ENCODE measurements around the gene ALK.

Gene ALK

GRCh38 chr2:29549069-29549380 lies 372.4 kb downstream of the ALK start:
- TF ChIP-seq FOXP2 (optimal IDR thresholded peaks at IDR 0.05; ENCODE audit: borderline replicate concordance, extremely low read depth, extremely low read length, insufficient read depth) (no peak), TAF1 (IDR thresholded peaks at IDR 0.05; ENCODE audit: borderline replicate concordance, insufficient read depth, low read length) (no peak), SIN3A (IDR thresholded peaks at IDR 0.05; ENCODE audit: borderline replicate concordance, insufficient read depth, low read length) (no peak), POLR2AphosphoS5 (IDR thresholded peaks at IDR 0.05; ENCODE audit: low read depth, low read length) (no peak)
- TF ChIP-seq, protein P1, sequence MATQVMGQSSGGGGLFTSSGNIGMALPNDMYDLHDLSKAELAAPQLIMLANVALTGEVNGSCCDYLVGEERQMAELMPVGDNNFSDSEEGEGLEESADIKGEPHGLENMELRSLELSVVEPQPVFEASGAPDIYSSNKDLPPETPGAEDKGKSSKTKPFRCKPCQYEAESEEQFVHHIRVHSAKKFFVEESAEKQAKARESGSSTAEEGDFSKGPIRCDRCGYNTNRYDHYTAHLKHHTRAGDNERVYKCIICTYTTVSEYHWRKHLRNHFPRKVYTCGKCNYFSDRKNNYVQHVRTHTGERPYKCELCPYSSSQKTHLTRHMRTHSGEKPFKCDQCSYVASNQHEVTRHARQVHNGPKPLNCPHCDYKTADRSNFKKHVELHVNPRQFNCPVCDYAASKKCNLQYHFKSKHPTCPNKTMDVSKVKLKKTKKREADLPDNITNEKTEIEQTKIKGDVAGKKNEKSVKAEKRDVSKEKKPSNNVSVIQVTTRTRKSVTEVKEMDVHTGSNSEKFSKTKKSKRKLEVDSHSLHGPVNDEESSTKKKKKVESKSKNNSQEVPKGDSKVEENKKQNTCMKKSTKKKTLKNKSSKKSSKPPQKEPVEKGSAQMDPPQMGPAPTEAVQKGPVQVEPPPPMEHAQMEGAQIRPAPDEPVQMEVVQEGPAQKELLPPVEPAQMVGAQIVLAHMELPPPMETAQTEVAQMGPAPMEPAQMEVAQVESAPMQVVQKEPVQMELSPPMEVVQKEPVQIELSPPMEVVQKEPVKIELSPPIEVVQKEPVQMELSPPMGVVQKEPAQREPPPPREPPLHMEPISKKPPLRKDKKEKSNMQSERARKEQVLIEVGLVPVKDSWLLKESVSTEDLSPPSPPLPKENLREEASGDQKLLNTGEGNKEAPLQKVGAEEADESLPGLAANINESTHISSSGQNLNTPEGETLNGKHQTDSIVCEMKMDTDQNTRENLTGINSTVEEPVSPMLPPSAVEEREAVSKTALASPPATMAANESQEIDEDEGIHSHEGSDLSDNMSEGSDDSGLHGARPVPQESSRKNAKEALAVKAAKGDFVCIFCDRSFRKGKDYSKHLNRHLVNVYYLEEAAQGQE (IDR thresholded peaks at IDR 0.05; ENCODE audit: insufficient read depth in 1 of 2, low read depth in 2 of 2, low read length in 2 of 2): no peak

DNA sequence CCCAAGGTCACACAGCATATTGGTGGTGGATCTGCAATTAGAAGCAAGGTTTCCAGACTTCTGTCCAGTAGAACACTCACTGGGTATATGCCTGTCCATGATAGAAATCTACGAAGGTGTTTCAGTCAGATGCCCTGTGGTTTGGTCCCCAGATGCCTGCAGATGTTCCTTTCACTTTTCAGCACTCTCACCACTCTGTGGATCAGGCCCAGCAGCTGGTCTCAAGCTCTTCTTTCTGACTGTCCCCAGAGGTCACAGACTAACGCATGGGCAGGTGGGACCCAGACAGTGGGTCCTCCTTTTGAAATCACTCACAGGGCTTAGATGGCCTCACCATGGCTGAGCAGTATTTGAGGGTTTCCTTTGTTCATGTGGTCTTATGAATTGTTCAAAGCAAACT lies 376.5 kb downstream of the ALK start:
- TF ChIP-seq, protein P1 (IDR thresholded peaks at IDR 0.05; ENCODE audit: insufficient read depth in 1 of 2, low read depth in 2 of 2, low read length in 2 of 2): no peak
- no peak for TF ChIP-seq SIN3A (IDR thresholded peaks at IDR 0.05; ENCODE audit: borderline replicate concordance, insufficient read depth, low read length)
- TF ChIP-seq TAF1 (IDR thresholded peaks at IDR 0.05; ENCODE audit: borderline replicate concordance, insufficient read depth, low read length): no peak
- no peak for TF ChIP-seq POLR2AphosphoS5 (IDR thresholded peaks at IDR 0.05; ENCODE audit: low read depth, low read length)
- no peak for TF ChIP-seq FOXP2 (optimal IDR thresholded peaks at IDR 0.05; ENCODE audit: borderline replicate concordance, extremely low read depth, extremely low read length, insufficient read depth)

- TF ChIP-seq FOXP2 (optimal IDR thresholded peaks at IDR 0.05; ENCODE audit: borderline replicate concordance, extremely low read depth, extremely low read length, insufficient read depth) (no peak), SIN3A (IDR thresholded peaks at IDR 0.05; ENCODE audit: borderline replicate concordance, insufficient read depth, low read length) (no peak), POLR2AphosphoS5 (IDR thresholded peaks at IDR 0.05; ENCODE audit: low read depth, low read length) (no peak), TAF1 (IDR thresholded peaks at IDR 0.05; ENCODE audit: borderline replicate concordance, insufficient read depth, low read length) (no peak)
- TF ChIP-seq, protein P1 (IDR thresholded peaks at IDR 0.05; ENCODE audit: insufficient read depth in 1 of 2, low read depth in 2 of 2, low read length in 2 of 2): no peak
These were observed 377.4 kb downstream of the ALK start for GRCh38 chr2:29544031-29544430.

DNA sequence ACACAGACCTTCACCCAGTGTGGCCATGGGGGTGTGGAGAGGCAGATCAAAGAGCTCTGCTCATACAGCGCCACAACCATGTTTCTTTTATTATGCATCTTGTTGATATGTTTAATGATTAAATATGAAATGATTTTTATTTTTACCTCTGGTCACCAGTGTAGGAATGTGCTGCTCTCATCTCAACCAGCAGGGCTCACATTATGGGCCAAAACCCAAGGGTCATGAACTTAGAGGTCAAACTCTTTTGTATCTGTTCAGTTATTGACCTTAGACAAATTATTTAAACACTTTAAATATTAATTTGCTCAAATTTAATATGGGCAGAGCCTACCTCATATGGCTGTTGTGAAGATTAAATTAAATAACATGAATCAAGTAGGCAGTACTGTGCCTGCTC lies 386.2 kb downstream of the ALK start:
- TF ChIP-seq FOXP2 (optimal IDR thresholded peaks at IDR 0.05; ENCODE audit: borderline replicate concordance, extremely low read depth, extremely low read length, insufficient read depth) (no peak), POLR2AphosphoS5 (IDR thresholded peaks at IDR 0.05; ENCODE audit: low read depth, low read length) (no peak), SIN3A (IDR thresholded peaks at IDR 0.05; ENCODE audit: borderline replicate concordance, insufficient read depth, low read length) (no peak), TAF1 (IDR thresholded peaks at IDR 0.05; ENCODE audit: borderline replicate concordance, insufficient read depth, low read length) (no peak)
- TF ChIP-seq, protein P1 (IDR thresholded peaks at IDR 0.05; ENCODE audit: insufficient read depth in 1 of 2, low read depth in 2 of 2, low read length in 2 of 2): no peak

- TF ChIP-seq, protein P1 (IDR thresholded peaks at IDR 0.05; ENCODE audit: insufficient read depth in 1 of 2, low read depth in 2 of 2, low read length in 2 of 2): no peak
- TF ChIP-seq SIN3A (IDR thresholded peaks at IDR 0.05; ENCODE audit: borderline replicate concordance, insufficient read depth, low read length) (no peak), TAF1 (IDR thresholded peaks at IDR 0.05; ENCODE audit: borderline replicate concordance, insufficient read depth, low read length) (no peak)
These were observed 388.9 kb downstream of the ALK start for GRCh38 chr2:29532436-29532835.
